H1 (cell line): ENCODE measurements around the gene P3H1. TPM values are rescaled to one million over a fixed set of nuclear protein-coding genes. Genes with fewer than 3 reads are reported as not detected.

Experiments used
- CTBP2 ChIP-seq: IDR thresholded peaks from 2 replicates; pipeline ENCODE4 v1.7.0; 2011; ENCODE audit warnings: borderline replicate concordance, mild to moderate bottlenecking, moderate library complexity, mixed read lengths, low read length; ENCODE audit not compliant: insufficient read depth, insufficient read length
- JUND ChIP-seq: IDR thresholded peaks from 2 replicates; pipeline ENCODE4 v1.6.1; 2011; ENCODE audit warnings: mild to moderate bottlenecking, improper control_type of control experiment, low read length
- NRF1 ChIP-seq: IDR thresholded peaks from 2 replicates; pipeline ENCODE4 v1.6.1; 2011; ENCODE audit warnings: mild to moderate bottlenecking, low read depth, low read length, improper control_type of control experiment
- polyA plus RNA-seq, 7 experiments: library from polyadenylated mRNA; depleted of rRNA in 3 of 7; stranded (reverse) in 5 of 7; unstranded in 2 of 7; fragments of >200 nt in 5 of 7; fragments of 200-250 nt in 2 of 7; gene quantifications; 1 replicate in 5 of 7; 2 replicates in 1 of 7; 4 replicates in 1 of 7; pipeline versions ENCODE4 v1.2.1 to v1.2.3, GENCODE V29; 2011 to 2013; ENCODE audit warnings: missing spikeins in 2 of 7, mixed read lengths in 2 of 7
- total RNA-seq: library from RNA; stranded (reverse); fragmentation: NEBNext Ultra II Directional; extraction: Animal tissue kit (Norgen Biotek cat#: 25700); gene quantifications from 2 replicates; pipeline ENCODE4 v1.2.1, GENCODE V29; 2021
- TF ChIP-seq, protein P1 (sequence below): fragments of 300-600 bp; sonication (generic); IDR thresholded peaks from 2 replicates; pipeline ENCODE4 v1.7.1; 2012; ENCODE audit warnings: low read length, moderate library complexity, mild to moderate bottlenecking, inconsistent platforms; ENCODE audit not compliant: insufficient replicate concordance

P3H1 gene
- total and polyA plus RNA-seq, 2 of the 8 experiments (the other 6 are each of a cell fraction or from before 2014, with no cell fraction given): 58.4 to 87.5 TPM

DNA sequence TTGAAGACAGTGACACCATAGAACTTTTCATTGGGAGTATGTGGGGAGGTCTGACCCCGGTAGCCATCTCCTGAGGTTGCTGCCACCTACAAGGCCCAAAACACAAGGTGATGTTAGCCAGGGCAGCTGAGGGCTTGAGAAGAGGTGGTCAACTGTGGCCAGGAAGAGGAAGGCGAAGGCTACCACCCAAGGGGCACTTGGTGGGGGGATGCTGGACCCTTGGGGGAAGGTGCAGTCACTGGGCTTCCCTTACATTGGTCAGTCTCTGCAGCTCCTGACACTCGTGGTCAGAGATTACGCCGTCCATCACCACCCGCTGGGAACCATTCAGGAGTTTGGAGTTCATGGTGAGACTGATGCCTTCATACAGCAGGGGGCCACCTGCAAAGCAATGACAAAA is 14.5 kb downstream of the P3H1 start (continued):
- TF ChIP-seq, protein P1, sequence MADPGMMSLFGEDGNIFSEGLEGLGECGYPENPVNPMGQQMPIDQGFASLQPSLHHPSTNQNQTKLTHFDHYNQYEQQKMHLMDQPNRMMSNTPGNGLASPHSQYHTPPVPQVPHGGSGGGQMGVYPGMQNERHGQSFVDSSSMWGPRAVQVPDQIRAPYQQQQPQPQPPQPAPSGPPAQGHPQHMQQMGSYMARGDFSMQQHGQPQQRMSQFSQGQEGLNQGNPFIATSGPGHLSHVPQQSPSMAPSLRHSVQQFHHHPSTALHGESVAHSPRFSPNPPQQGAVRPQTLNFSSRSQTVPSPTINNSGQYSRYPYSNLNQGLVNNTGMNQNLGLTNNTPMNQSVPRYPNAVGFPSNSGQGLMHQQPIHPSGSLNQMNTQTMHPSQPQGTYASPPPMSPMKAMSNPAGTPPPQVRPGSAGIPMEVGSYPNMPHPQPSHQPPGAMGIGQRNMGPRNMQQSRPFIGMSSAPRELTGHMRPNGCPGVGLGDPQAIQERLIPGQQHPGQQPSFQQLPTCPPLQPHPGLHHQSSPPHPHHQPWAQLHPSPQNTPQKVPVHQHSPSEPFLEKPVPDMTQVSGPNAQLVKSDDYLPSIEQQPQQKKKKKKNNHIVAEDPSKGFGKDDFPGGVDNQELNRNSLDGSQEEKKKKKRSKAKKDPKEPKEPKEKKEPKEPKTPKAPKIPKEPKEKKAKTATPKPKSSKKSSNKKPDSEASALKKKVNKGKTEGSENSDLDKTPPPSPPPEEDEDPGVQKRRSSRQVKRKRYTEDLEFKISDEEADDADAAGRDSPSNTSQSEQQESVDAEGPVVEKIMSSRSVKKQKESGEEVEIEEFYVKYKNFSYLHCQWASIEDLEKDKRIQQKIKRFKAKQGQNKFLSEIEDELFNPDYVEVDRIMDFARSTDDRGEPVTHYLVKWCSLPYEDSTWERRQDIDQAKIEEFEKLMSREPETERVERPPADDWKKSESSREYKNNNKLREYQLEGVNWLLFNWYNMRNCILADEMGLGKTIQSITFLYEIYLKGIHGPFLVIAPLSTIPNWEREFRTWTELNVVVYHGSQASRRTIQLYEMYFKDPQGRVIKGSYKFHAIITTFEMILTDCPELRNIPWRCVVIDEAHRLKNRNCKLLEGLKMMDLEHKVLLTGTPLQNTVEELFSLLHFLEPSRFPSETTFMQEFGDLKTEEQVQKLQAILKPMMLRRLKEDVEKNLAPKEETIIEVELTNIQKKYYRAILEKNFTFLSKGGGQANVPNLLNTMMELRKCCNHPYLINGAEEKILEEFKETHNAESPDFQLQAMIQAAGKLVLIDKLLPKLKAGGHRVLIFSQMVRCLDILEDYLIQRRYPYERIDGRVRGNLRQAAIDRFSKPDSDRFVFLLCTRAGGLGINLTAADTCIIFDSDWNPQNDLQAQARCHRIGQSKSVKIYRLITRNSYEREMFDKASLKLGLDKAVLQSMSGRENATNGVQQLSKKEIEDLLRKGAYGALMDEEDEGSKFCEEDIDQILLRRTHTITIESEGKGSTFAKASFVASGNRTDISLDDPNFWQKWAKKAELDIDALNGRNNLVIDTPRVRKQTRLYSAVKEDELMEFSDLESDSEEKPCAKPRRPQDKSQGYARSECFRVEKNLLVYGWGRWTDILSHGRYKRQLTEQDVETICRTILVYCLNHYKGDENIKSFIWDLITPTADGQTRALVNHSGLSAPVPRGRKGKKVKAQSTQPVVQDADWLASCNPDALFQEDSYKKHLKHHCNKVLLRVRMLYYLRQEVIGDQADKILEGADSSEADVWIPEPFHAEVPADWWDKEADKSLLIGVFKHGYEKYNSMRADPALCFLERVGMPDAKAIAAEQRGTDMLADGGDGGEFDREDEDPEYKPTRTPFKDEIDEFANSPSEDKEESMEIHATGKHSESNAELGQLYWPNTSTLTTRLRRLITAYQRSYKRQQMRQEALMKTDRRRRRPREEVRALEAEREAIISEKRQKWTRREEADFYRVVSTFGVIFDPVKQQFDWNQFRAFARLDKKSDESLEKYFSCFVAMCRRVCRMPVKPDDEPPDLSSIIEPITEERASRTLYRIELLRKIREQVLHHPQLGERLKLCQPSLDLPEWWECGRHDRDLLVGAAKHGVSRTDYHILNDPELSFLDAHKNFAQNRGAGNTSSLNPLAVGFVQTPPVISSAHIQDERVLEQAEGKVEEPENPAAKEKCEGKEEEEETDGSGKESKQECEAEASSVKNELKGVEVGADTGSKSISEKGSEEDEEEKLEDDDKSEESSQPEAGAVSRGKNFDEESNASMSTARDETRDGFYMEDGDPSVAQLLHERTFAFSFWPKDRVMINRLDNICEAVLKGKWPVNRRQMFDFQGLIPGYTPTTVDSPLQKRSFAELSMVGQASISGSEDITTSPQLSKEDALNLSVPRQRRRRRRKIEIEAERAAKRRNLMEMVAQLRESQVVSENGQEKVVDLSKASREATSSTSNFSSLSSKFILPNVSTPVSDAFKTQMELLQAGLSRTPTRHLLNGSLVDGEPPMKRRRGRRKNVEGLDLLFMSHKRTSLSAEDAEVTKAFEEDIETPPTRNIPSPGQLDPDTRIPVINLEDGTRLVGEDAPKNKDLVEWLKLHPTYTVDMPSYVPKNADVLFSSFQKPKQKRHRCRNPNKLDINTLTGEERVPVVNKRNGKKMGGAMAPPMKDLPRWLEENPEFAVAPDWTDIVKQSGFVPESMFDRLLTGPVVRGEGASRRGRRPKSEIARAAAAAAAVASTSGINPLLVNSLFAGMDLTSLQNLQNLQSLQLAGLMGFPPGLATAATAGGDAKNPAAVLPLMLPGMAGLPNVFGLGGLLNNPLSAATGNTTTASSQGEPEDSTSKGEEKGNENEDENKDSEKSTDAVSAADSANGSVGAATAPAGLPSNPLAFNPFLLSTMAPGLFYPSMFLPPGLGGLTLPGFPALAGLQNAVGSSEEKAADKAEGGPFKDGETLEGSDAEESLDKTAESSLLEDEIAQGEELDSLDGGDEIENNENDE: no peak
- TF ChIP-seq NRF1: no peak
- no peak for TF ChIP-seq JUND
- TF ChIP-seq CTBP2: no peak
